Astrocyte (in vitro differentiated cells and primary cell): Measurements from ENCODE around the gene BMP7. TPM values are rescaled to one million over a fixed set of nuclear protein-coding genes. Genes with fewer than 3 reads are reported as not detected.

ENCODE experiments used
- DNase-seq: peaks from one replicate; pipeline ENCODE4 v3.0.0-alpha.2; 2010; ENCODE audit warnings: low read depth
- FAIRE-seq: peaks from 2 replicates; lab custom pipeline; 2011; peaks lifted over from hg19 to GRCh38; lab: Jason Lieb, UNC
- H2AFZ ChIP-seq: 2 replicates; pipeline ENCODE4 v1.6.0; 2012; ENCODE audit warnings: low read depth, low read length, inconsistent platforms
- H3K27ac ChIP-seq: 2 replicates; pipeline ENCODE4 v1.5.1; 2011; ENCODE audit warnings: low read depth, low read length, inconsistent platforms
- H3K27me3 ChIP-seq: 2 replicates; pipeline ENCODE4 v1.6.0; 2011; ENCODE audit warnings: low read length, inconsistent platforms; ENCODE audit not compliant: insufficient read depth
- H3K36me3 ChIP-seq: 2 replicates; pipeline ENCODE4 v1.5.1; 2011; ENCODE audit warnings: low read length, inconsistent platforms; ENCODE audit not compliant: insufficient read depth
- H3K4me1 ChIP-seq: 2 replicates; pipeline ENCODE4 v1.5.1; 2011; ENCODE audit warnings: low read length, inconsistent platforms; ENCODE audit not compliant: insufficient read depth
- H3K4me2 ChIP-seq: 2 replicates; pipeline ENCODE4 v1.6.0; 2012; ENCODE audit warnings: low read length, inconsistent platforms
- H3K4me3 ChIP-seq: 2 replicates; pipeline ENCODE4 v1.5.1; 2011; ENCODE audit warnings: low read depth, mild to moderate bottlenecking, low read length, inconsistent platforms; ENCODE audit not compliant: insufficient read depth
- H3K79me2 ChIP-seq: 2 replicates; pipeline ENCODE4 v1.6.0; 2012; ENCODE audit warnings: mild to moderate bottlenecking, low read length, inconsistent platforms; ENCODE audit not compliant: insufficient read depth
- H3K9ac ChIP-seq: 2 replicates; pipeline ENCODE4 v1.6.0; 2012; ENCODE audit warnings: mild to moderate bottlenecking, low read length, inconsistent platforms
- H3K9me3 ChIP-seq: 2 replicates; pipeline ENCODE4 v1.5.1; 2012; ENCODE audit warnings: low read depth, mild to moderate bottlenecking, low read length, inconsistent platforms; ENCODE audit not compliant: insufficient read depth
- H4K20me1 ChIP-seq: 2 replicates; pipeline ENCODE4 v1.6.0; 2012; ENCODE audit warnings: low read length, inconsistent platforms; ENCODE audit not compliant: insufficient read depth
- H3K27ac Mint-ChIP-seq: one replicate; pipeline ENCODE4 v1.8.0; 2021; ENCODE audit warnings: mild to moderate bottlenecking, mixed read lengths; ENCODE audit not compliant: unreplicated experiment
- H3K27me3 Mint-ChIP-seq: one replicate; pipeline ENCODE4 v1.8.0; 2021; ENCODE audit warnings: low read depth, mixed read lengths; ENCODE audit not compliant: unreplicated experiment
- H3K36me3 Mint-ChIP-seq: one replicate; pipeline ENCODE4 v1.8.0; 2021; ENCODE audit warnings: low read depth, mixed read lengths; ENCODE audit not compliant: unreplicated experiment
- H3K4me1 Mint-ChIP-seq: one replicate; pipeline ENCODE4 v1.8.0; 2021; ENCODE audit warnings: low read depth, mixed read lengths; ENCODE audit not compliant: unreplicated experiment
- H3K4me3 Mint-ChIP-seq: one replicate; pipeline ENCODE4 v1.8.0; 2021; ENCODE audit warnings: mild to moderate bottlenecking, moderate library complexity, mixed read lengths; ENCODE audit not compliant: unreplicated experiment
- H3K9me3 Mint-ChIP-seq: one replicate; pipeline ENCODE4 v1.8.0; 2021; ENCODE audit warnings: mild to moderate bottlenecking, mixed read lengths; ENCODE audit not compliant: unreplicated experiment
- EZH2 ChIP-seq: IDR thresholded peaks from 2 replicates; pipeline ENCODE4 v1.6.1; 2012; ENCODE audit warnings: mild to moderate bottlenecking, low read length, inconsistent platforms; ENCODE audit not compliant: insufficient read depth
- total RNA-seq: library from RNA; stranded (reverse); gene quantifications from 2 replicates; pipeline ENCODE4 v1.2.1, GENCODE V29; 2021
- TF ChIP-seq, protein P1 (sequence below): IDR thresholded peaks from 2 replicates; pipeline ENCODE4 v1.5.1; 2011; ENCODE audit warnings: low read depth, mild to moderate bottlenecking, inconsistent platforms, low read length, moderate library complexity; ENCODE audit not compliant: insufficient read depth

The BMP7 gene
- total RNA-seq, 1 donor from 2014 or later, result 15.3 TPM

DNA sequence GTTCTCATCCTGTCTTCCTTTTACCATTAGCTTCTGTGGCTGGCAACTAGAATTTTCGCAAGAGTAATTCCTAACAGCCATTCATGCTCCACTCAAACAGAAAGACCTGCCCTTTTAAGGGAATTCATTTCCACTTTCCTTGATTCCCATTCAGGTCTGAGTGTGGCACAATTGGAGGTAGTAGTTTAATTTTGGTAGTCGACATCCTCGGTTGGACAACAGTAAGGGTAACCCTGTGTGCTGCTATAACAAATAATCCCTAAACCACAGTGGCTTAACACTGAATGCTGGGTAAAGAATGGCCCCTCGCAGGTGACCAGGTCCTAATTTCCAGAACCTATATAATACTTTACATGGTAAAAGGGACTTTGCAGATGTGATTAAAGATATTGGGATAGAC lies 142.9 kb downstream of the BMP7 start:
- H2AFZ ChIP-seq, result no peak overlapping the region
- FAIRE-seq, result no peak
- H3K9ac ChIP-seq, result no peak overlapping the region
- H3K4me1 Mint-ChIP-seq, result peaks cover 7% of the 10 kb centered on the region
- H3K9me3 Mint-ChIP-seq, result peaks cover 7% of the 10 kb centered on the region
- H3K27ac Mint-ChIP-seq, result no peak overlapping the region
- no peaks in the 10 kb centered on the region for H3K36me3 ChIP-seq
- H3K79me2 ChIP-seq, result no peaks in the 10 kb centered on the region
- DNase-seq, result no peak
- H3K4me1 ChIP-seq, result no peaks in the 10 kb centered on the region
- no peaks in the 10 kb centered on the region for H3K36me3 Mint-ChIP-seq
- H3K27ac ChIP-seq, result no peak overlapping the region
- H3K9me3 ChIP-seq, result no peaks in the 10 kb centered on the region
- peaks cover 25% of the 10 kb centered on the region for H3K27me3 Mint-ChIP-seq
- H3K4me3 ChIP-seq, result no peak overlapping the region
- peaks cover 11% of the 10 kb centered on the region for H3K27me3 ChIP-seq
- H4K20me1 ChIP-seq, result no peaks in the 10 kb centered on the region
- H3K4me2 ChIP-seq, result no peak overlapping the region
- no peak overlapping the region for H3K4me3 Mint-ChIP-seq
- TF ChIP-seq, protein P1, sequence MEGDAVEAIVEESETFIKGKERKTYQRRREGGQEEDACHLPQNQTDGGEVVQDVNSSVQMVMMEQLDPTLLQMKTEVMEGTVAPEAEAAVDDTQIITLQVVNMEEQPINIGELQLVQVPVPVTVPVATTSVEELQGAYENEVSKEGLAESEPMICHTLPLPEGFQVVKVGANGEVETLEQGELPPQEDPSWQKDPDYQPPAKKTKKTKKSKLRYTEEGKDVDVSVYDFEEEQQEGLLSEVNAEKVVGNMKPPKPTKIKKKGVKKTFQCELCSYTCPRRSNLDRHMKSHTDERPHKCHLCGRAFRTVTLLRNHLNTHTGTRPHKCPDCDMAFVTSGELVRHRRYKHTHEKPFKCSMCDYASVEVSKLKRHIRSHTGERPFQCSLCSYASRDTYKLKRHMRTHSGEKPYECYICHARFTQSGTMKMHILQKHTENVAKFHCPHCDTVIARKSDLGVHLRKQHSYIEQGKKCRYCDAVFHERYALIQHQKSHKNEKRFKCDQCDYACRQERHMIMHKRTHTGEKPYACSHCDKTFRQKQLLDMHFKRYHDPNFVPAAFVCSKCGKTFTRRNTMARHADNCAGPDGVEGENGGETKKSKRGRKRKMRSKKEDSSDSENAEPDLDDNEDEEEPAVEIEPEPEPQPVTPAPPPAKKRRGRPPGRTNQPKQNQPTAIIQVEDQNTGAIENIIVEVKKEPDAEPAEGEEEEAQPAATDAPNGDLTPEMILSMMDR, result no peak

DNA sequence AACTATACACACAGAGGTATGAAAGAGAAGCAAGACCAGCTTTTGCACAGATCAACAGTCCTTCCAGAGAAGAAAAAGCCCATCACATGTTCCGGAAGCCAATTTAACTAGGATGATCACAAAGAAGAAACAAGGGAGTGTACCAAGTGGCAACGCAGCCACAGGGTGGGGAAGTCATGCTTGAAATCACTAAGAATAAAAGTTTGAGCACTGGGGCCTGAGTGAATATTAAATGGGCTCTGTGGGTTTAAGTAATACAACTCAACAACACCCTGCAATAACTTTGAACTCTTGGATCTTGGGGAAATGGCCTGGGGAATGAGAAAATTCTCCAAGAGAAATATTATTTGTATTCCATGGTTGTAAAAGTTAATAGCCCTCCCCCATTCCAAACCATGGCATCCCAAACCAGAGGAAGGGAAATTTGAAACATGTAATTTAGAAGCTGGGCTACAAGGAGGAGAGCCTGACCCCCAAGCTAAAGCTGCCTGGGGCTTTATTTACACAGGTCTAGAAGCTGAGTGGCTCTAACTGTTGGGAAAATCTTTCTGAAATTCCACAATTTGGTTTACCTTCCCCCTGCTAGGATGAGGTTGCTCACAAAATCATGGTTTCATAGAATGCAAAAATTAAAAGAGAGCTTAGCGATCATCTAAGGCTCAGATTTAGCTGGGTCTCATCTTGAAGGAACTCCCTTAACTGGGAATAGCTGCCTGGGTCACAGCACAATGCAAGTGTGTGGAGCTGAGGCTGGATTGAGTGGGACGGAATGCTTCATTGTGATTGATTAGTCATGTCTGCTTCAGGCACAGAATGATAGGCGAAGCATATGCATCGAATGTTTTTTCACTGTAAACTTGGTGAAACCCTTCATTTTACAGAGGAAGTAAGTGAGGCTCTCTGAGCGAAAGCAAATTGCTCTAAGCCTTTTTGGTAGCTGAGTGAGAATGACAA lies 143.6 kb downstream of the BMP7 start:
- TF ChIP-seq, protein P1, result no peak
- TF ChIP-seq EZH2, result no peak
- Histone ChIP-seq H3K27me3 (peaks cover 7% of the 10 kb centered on the region), H3K9me3 (no peaks in the 10 kb centered on the region), H3K27ac (no peak overlapping the region), H4K20me1 (no peaks in the 10 kb centered on the region), H3K36me3 (no peaks in the 10 kb centered on the region), H2AFZ (no peak overlapping the region), H3K4me3 (no peak overlapping the region), H3K4me2 (no peak overlapping the region), H3K79me2 (no peaks in the 10 kb centered on the region), H3K9ac (no peak overlapping the region), H3K4me1 (no peaks in the 10 kb centered on the region)
- Mint-ChIP-seq H3K27me3 (peaks cover 25% of the 10 kb centered on the region), H3K27ac (no peak overlapping the region), H3K9me3 (peaks cover 7% of the 10 kb centered on the region), H3K4me3 (no peak overlapping the region), H3K4me1 (peaks cover 7% of the 10 kb centered on the region), H3K36me3 (no peaks in the 10 kb centered on the region)
- DNase-seq (no peak), FAIRE-seq (no peak)

DNA sequence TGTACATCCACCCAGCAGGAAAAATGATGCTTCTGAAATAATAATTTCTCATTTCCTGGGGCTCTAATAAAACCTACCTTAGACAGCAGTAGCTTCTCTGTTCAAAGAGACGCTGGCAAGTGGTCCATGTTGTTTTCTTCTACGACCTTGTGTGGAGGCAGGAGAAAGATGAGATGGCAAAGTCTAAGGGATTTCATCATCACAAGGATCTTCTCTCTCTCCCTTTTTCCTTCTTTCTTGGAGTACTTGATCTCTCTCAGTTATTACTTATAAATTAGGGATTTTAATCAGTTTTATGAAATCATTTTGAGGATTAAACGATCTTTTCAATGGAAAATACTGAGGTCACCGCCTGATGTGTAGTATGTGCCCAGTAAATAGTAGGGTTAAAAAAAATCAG lies 147.5 kb downstream of the BMP7 start:
- no peaks in the 10 kb centered on the region for H3K4me1 Mint-ChIP-seq
- H3K27ac Mint-ChIP-seq, result no peak overlapping the region
- peaks cover 27% of the 10 kb centered on the region for H3K9me3 Mint-ChIP-seq
- no peak overlapping the region for H3K4me3 ChIP-seq
- H3K4me1 ChIP-seq, result no peaks in the 10 kb centered on the region
- peaks cover 31% of the 10 kb centered on the region for H3K27me3 Mint-ChIP-seq
- no peak for TF ChIP-seq EZH2
- TF ChIP-seq, protein P1, result no peak
- no peaks in the 10 kb centered on the region for H3K79me2 ChIP-seq
- no peak overlapping the region for H3K4me3 Mint-ChIP-seq
- H2AFZ ChIP-seq, result no peak overlapping the region
- no peak overlapping the region for H3K27ac ChIP-seq
- no peak for FAIRE-seq
- H3K36me3 ChIP-seq, result no peaks in the 10 kb centered on the region
- no peaks in the 10 kb centered on the region for H4K20me1 ChIP-seq
- H3K9ac ChIP-seq, result no peak overlapping the region
- H3K27me3 ChIP-seq, result peaks cover 8% of the 10 kb centered on the region
- no peak overlapping the region for H3K4me2 ChIP-seq
- no peak for DNase-seq
- peaks cover 10% of the 10 kb centered on the region for H3K36me3 Mint-ChIP-seq
- H3K9me3 ChIP-seq, result no peaks in the 10 kb centered on the region
